Measurements from ENCODE around the gene CHST3. TPM values are rescaled to one million over a fixed set of nuclear protein-coding genes. Genes with fewer than 3 reads are reported as not detected.

The CHST3 gene
- total RNA-seq, 4 donors from 2014 or later: 24.1 to 43.0 (median 38.7) TPM

DNA sequence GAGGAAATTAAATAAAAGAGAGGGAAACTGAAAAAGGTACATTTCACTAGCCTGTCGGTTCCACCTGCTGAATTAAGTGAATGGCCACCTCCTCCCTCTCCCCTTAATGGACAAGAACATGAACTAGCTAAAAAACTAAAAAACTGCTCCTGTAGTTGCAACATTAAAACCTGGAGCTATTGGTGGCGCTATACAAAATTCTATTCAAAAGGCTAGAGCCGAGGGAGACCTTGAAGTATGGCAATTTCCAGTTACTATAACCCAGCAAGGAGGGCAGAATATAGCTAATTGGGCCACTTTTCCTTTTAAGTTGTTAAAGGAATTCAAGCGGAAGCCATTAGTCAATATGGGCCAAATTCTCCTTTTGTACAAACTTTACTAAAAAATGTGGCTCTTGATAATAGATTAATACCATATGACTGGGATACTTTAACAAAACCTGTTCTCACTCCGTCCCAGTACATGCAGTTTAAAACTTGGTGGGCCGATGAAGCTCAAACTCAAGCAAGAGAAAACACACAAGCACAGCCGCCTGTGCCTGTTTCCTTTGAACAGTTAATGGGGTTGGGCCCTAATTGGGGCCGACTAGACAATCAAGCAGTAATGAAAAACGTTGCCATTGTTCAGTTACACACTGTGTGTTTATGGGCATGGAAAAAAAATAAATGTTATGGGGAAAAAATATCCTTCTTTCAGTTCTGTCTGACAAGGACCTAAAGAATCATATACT is 6.5 kb upstream of the CHST3 start:
- no peak for DNase-seq (ENCODE audit: extremely low spot score)
- Histone ChIP-seq H3K27ac (replicated peaks in 1 of 4) (no peak overlapping the region), H3K27me3 (no peaks in the 10 kb centered on the region), H3K36me3 (no peaks in the 10 kb centered on the region), H3K4me3 (no peak overlapping the region), H3K9me3 (no peaks in the 10 kb centered on the region), H3K4me1 (peaks cover 7 to 11% (median 9%) of the 10 kb centered on the region in 4 donors)
- TF ChIP-seq POLR2A (IDR thresholded peaks at IDR 0.05; ENCODE audit: low read depth) (no peak), POLR2AphosphoS5 (IDR thresholded peaks at IDR 0.05) (no peak), EP300 (IDR thresholded peaks at IDR 0.05) (no peak)
- TF ChIP-seq, protein P1, sequence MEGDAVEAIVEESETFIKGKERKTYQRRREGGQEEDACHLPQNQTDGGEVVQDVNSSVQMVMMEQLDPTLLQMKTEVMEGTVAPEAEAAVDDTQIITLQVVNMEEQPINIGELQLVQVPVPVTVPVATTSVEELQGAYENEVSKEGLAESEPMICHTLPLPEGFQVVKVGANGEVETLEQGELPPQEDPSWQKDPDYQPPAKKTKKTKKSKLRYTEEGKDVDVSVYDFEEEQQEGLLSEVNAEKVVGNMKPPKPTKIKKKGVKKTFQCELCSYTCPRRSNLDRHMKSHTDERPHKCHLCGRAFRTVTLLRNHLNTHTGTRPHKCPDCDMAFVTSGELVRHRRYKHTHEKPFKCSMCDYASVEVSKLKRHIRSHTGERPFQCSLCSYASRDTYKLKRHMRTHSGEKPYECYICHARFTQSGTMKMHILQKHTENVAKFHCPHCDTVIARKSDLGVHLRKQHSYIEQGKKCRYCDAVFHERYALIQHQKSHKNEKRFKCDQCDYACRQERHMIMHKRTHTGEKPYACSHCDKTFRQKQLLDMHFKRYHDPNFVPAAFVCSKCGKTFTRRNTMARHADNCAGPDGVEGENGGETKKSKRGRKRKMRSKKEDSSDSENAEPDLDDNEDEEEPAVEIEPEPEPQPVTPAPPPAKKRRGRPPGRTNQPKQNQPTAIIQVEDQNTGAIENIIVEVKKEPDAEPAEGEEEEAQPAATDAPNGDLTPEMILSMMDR (IDR thresholded peaks at IDR 0.05): no peak
- intact Hi-C loops (cut with DNase I): loop anchor here (5.0 to 10.0 kb wide), 2 partner anchors 267 to 380 kb away; no protein-coding TSS in a partner anchor
- 76% methylated on average over 9 of the region's 9 CpGs for WGBS

DNA sequence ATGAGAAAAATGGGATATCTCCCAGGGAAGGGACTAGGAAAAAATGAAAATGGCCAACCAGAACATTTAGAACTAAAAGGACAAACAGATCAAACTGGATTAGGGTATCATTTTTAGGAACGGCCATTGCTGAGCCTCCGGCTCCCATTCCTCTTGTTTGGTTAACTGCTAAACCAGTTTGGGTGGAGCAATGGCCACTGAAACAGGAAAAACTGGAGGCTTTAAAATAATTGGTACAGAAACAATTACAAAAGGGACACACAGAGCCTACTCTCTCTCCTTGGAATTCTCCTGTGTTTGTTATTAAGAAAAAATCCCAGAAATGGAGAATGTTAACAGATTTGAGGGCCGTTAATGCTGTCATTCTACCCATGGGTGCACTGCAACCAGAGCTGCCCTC is 4.7 kb upstream of the CHST3 start:
- no peak for DNase-seq (ENCODE audit: extremely low spot score)
- no peak overlapping the region for H3K27ac ChIP-seq (replicated peaks in 1 of 4)
- H3K4me3 ChIP-seq: no peak overlapping the region
- TF ChIP-seq POLR2AphosphoS5 (IDR thresholded peaks at IDR 0.05) (no peak), EP300 (IDR thresholded peaks at IDR 0.05) (no peak), POLR2A (IDR thresholded peaks at IDR 0.05; ENCODE audit: low read depth) (no peak)
- TF ChIP-seq, protein P1 (IDR thresholded peaks at IDR 0.05): no peak
- intact Hi-C loops (cut with DNase I): loop anchor here (5.0 to 10.0 kb wide), 2 partner anchors 265 to 378 kb away; no protein-coding TSS in a partner anchor
- H3K9me3 ChIP-seq: no peaks in the 10 kb centered on the region
- peaks cover 20 to 26% (median 22%) of the 10 kb centered on the region in 4 donors for H3K4me1 ChIP-seq
- no peaks in the 10 kb centered on the region for H3K36me3 ChIP-seq
- H3K27me3 ChIP-seq: no peaks in the 10 kb centered on the region
- 96% methylated on average over 3 of the region's 3 CpGs for WGBS

- intact Hi-C loops (cut with DNase I): no loop called here
- no peaks in the 10 kb centered on the region for H3K27me3 ChIP-seq
These were observed 2.4 kb upstream of the CHST3 start for GRCh38 chr10:71961831-71962230.

GRCh38 chr10:71962901-71963300 is 1.3 kb upstream of the CHST3 start:
- H3K4me3 ChIP-seq: no peak overlapping the region
- H3K27me3 ChIP-seq: no peaks in the 10 kb centered on the region
- no peaks in the 10 kb centered on the region for H3K9me3 ChIP-seq
- no peaks in the 10 kb centered on the region for H3K36me3 ChIP-seq
- DNase-seq (ENCODE audit: extremely low spot score): no peak
- intact Hi-C loops (cut with DNase I): no loop called here
- WGBS: 94% methylated on average over 6 of the region's 6 CpGs
- peak overlapping the region; percentile 94 to 100 (median 98) for H3K27ac ChIP-seq (replicated peaks in 1 of 4)
- TF ChIP-seq POLR2AphosphoS5 (IDR thresholded peaks at IDR 0.05): no peak
- TF ChIP-seq POLR2A (IDR thresholded peaks at IDR 0.05; ENCODE audit: low read depth): no peak
- no peak for TF ChIP-seq EP300 (IDR thresholded peaks at IDR 0.05)
- TF ChIP-seq, protein P1 (IDR thresholded peaks at IDR 0.05): no peak
- peaks cover 31 to 51% (median 46%) of the 10 kb centered on the region in 4 donors for H3K4me1 ChIP-seq

More at GRCh38 chr10:71961831-71962230, 2.4 kb upstream of the CHST3 start:
- H3K27ac ChIP-seq (replicated peaks in 1 of 4): peak overlapping the region in 1 of 4 donors; percentile 98
- 93% methylated on average over 10 of the region's 10 CpGs for WGBS
- no peaks in the 10 kb centered on the region for H3K9me3 ChIP-seq
- no peaks in the 10 kb centered on the region for H3K36me3 ChIP-seq
- no peak overlapping the region for H3K4me3 ChIP-seq
- peaks cover 26 to 41% (median 36%) of the 10 kb centered on the region in 4 donors for H3K4me1 ChIP-seq
- DNase-seq (ENCODE audit: extremely low spot score): no peak
- TF ChIP-seq POLR2A (IDR thresholded peaks at IDR 0.05; ENCODE audit: low read depth) (no peak), POLR2AphosphoS5 (IDR thresholded peaks at IDR 0.05) (no peak), EP300 (IDR thresholded peaks at IDR 0.05) (no peak)
- TF ChIP-seq, protein P1 (IDR thresholded peaks at IDR 0.05): no peak
